ENCODE measurements around the gene DDX25. TPM values are rescaled to one million over a fixed set of nuclear protein-coding genes. Genes with fewer than 3 reads are reported as not detected.
"Not testable (repeated sequence)": the region's sequence is repeated elsewhere in the genome, so short reads cannot be mapped to it uniquely, and the experiment has no call there.

DDX25 gene
- total RNA-seq (0.48 and 0.80 TPM in 2 replicates), polyA plus RNA-seq (0.87 TPM in 1 of 2 replicates, not detected in the other)

GRCh38 chr11:125903711-125904659 is at the start of gene DDX25:
Gene DDX25, plus strand, starts transcription at chr11:125904508. Its CDS starts 10 bp downstream, at chr11:125904518.
- Histone ChIP-seq H3K27me3 (peaks cover 17% of the 10 kb centered on the region), H2AFZ (peak within 1 kb of the TSS; percentile 41), H3K4me1 (ENCODE audit: insufficient read depth) (peaks cover 14% of the 10 kb centered on the region), H3K36me3 (replicated peaks; ENCODE audit: insufficient read depth, low read depth) (no peaks in the 10 kb centered on the region), H3K4me2 (peak within 1 kb of the TSS; percentile 85), H4K20me1 (ENCODE audit: insufficient read depth, poor library complexity, severe bottlenecking) (no peaks in the 10 kb centered on the region), H3K79me2 (peaks cover 21% of the 10 kb centered on the region), H3K9me3 (ENCODE audit: low read depth) (no peaks in the 10 kb centered on the region), H3K4me3 (peak within 1 kb of the TSS; percentile 49), H3K9me2 (replicated peaks; ENCODE audit: insufficient read depth) (no peaks in the 10 kb centered on the region), H3K27ac (no peak within 1 kb of the TSS)
- WGBS (ENCODE audit: low lambda C conversion rate, missing lambda C conversion rate) = 5% methylated on average over 41 of the region's 81 CpGs
- TF ChIP-seq EZH2 (IDR thresholded peaks at IDR 0.05; ENCODE audit: borderline replicate concordance) (no peak), EZH2phosphoT487 (IDR thresholded peaks at IDR 0.05; ENCODE audit: low read depth, severe bottlenecking, unreplicated experiment) (no peak), CTCF (IDR thresholded peaks at IDR 0.05; ENCODE audit: poor library complexity) (no peak)
- DNase-seq (ENCODE audit: low spot score) = peak; percentile 43

GRCh38 chr11:125857670-125858069 is 46.6 kb upstream of the DDX25 start:
- not testable (repeated sequence) for DNase-seq (ENCODE audit: low spot score); H3K4me1 ChIP-seq (ENCODE audit: insufficient read depth); H3K27me3 ChIP-seq; H3K27ac ChIP-seq; H3K9me3 ChIP-seq (ENCODE audit: low read depth); H3K4me2 ChIP-seq; H3K36me3 ChIP-seq (replicated peaks; ENCODE audit: insufficient read depth, low read depth); H3K79me2 ChIP-seq; H3K4me3 ChIP-seq; H4K20me1 ChIP-seq (ENCODE audit: insufficient read depth, poor library complexity, severe bottlenecking); H3K9me2 ChIP-seq (replicated peaks; ENCODE audit: insufficient read depth); H2AFZ ChIP-seq
- WGBS (ENCODE audit: low lambda C conversion rate, missing lambda C conversion rate) = 84% methylated on average over 9 of the region's 9 CpGs

GRCh38 chr11:125862786-125863185 is 41.5 kb upstream of the DDX25 start:
- H3K27ac ChIP-seq; H3K4me1 ChIP-seq (ENCODE audit: insufficient read depth); H3K79me2 ChIP-seq; H3K27me3 ChIP-seq; H3K36me3 ChIP-seq (replicated peaks; ENCODE audit: insufficient read depth, low read depth); H2AFZ ChIP-seq; H3K9me3 ChIP-seq (ENCODE audit: low read depth); H4K20me1 ChIP-seq (ENCODE audit: insufficient read depth, poor library complexity, severe bottlenecking); DNase-seq (ENCODE audit: low spot score); H3K4me2 ChIP-seq; H3K9me2 ChIP-seq (replicated peaks; ENCODE audit: insufficient read depth); H3K4me3 ChIP-seq: not testable (repeated sequence)
- no CpG with 5 or more reads among the region's 33 CpGs for WGBS (ENCODE audit: low lambda C conversion rate, missing lambda C conversion rate)

- not testable (repeated sequence) for H3K9me2 ChIP-seq (replicated peaks; ENCODE audit: insufficient read depth); H3K36me3 ChIP-seq (replicated peaks; ENCODE audit: insufficient read depth, low read depth); H3K27ac ChIP-seq; H4K20me1 ChIP-seq (ENCODE audit: insufficient read depth, poor library complexity, severe bottlenecking); H3K4me3 ChIP-seq; H3K9me3 ChIP-seq (ENCODE audit: low read depth); DNase-seq (ENCODE audit: low spot score); H2AFZ ChIP-seq; H3K4me1 ChIP-seq (ENCODE audit: insufficient read depth); H3K27me3 ChIP-seq; H3K4me2 ChIP-seq; H3K79me2 ChIP-seq
- WGBS (ENCODE audit: low lambda C conversion rate, missing lambda C conversion rate) = 90% methylated on average over 4 of the region's 4 CpGs
These were observed 39.0 kb upstream of the DDX25 start for GRCh38 chr11:125865354-125865753.

- no peak for TF ChIP-seq CTCF (IDR thresholded peaks at IDR 0.05; ENCODE audit: poor library complexity)
- no peak for TF ChIP-seq EZH2phosphoT487 (IDR thresholded peaks at IDR 0.05; ENCODE audit: low read depth, severe bottlenecking, unreplicated experiment)
- no peak for TF ChIP-seq EZH2 (IDR thresholded peaks at IDR 0.05; ENCODE audit: borderline replicate concordance)
- no peak overlapping the region for H3K4me2 ChIP-seq
These were observed 34.8 kb upstream of the DDX25 start for GRCh38 chr11:125869521-125869920.

More at GRCh38 chr11:125869521-125869920, 34.8 kb upstream of the DDX25 start:
- Histone ChIP-seq H4K20me1 (ENCODE audit: insufficient read depth, poor library complexity, severe bottlenecking) (no peaks in the 10 kb centered on the region), H3K9me2 (replicated peaks; ENCODE audit: insufficient read depth) (no peaks in the 10 kb centered on the region), H3K27me3 (peaks cover 3% of the 10 kb centered on the region), H3K27ac (no peak overlapping the region), H3K36me3 (replicated peaks; ENCODE audit: insufficient read depth, low read depth) (no peaks in the 10 kb centered on the region), H2AFZ (no peak overlapping the region), H3K4me3 (no peak overlapping the region), H3K4me1 (ENCODE audit: insufficient read depth) (no peaks in the 10 kb centered on the region), H3K79me2 (no peaks in the 10 kb centered on the region), H3K9me3 (ENCODE audit: low read depth) (no peaks in the 10 kb centered on the region)
- WGBS (ENCODE audit: low lambda C conversion rate, missing lambda C conversion rate) = 71% methylated on average over 2 of the region's 2 CpGs
- DNase-seq (ENCODE audit: low spot score) = no peak

Data from hepatocyte (in vitro differentiated cells).